IgD-negative memory B cell (primary cell): ENCODE measurements around the gene ADRB1. TPM values are rescaled to one million over a fixed set of nuclear protein-coding genes. Genes with fewer than 3 reads are reported as not detected.

Source experiments
- H3K27ac Mint-ChIP-seq, 3 donors: one replicate each; pipeline ENCODE4 v1.8.0; 2020 to 2022; ENCODE audit warnings: mild to moderate bottlenecking in 3 of 3, mixed read lengths in 3 of 3, moderate library complexity in 1 of 3
- H3K27me3 Mint-ChIP-seq: one replicate; pipeline ENCODE4 v1.8.0; 2021; ENCODE audit warnings: mixed read lengths
- H3K36me3 Mint-ChIP-seq: one replicate; pipeline ENCODE4 v1.8.0; 2020; ENCODE audit warnings: mild to moderate bottlenecking, mixed read lengths
- H3K4me1 Mint-ChIP-seq, 3 donors: one replicate each; pipeline ENCODE4 v1.8.0; 2020 to 2022; ENCODE audit warnings: mixed read lengths in 3 of 3, mild to moderate bottlenecking in 1 of 3
- H3K4me3 Mint-ChIP-seq, 4 donors: one replicate each; pipeline ENCODE4 v1.8.0; 2020 to 2022; ENCODE audit warnings: mild to moderate bottlenecking in 4 of 4, mixed read lengths in 4 of 4, moderate library complexity in 3 of 4
- H3K9me3 Mint-ChIP-seq, 3 donors: one replicate each; pipeline ENCODE4 v1.8.0; 2020 to 2021; ENCODE audit warnings: mixed read lengths in 3 of 3, mild to moderate bottlenecking in 1 of 3
- polyA plus RNA-seq: library from polyadenylated mRNA; unstranded; fragments of 300-500 nt; fragmentation: Illumina TruSeq; gene quantifications from one replicate; pipeline ENCODE4 v1.2.3, GENCODE V29; 2021

The ADRB1 gene
- not detected for polyA plus RNA-seq

DNA sequence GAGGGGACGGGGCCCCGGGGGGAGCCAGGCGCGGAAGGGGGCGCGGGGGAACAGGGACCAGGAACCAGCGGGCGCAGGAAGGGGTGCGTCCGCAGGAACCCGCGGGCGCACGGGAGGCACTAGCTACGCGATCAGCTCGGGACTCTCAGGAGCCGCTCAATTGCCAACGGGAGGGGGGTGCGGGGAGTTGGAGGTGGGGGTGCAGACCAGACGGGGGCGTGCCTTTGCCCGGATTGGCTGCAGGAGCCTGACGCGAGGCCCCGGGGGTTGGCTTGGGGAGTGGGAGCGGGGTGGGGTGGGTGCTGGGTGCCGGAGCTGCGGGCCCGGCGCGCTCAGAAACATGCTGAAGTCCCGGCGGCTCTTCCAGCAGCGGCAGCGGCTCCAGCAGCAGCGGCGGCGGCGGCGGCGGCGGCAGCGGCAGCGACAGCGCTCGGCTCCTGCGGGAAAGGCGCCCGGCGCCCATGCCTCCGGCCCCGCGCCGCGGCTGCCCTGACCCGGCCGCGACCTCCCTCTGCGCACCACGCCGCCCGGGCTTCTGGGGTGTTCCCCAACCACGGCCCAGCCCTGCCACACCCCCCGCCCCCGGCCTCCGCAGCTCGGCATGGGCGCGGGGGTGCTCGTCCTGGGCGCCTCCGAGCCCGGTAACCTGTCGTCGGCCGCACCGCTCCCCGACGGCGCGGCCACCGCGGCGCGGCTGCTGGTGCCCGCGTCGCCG is at the start of gene ADRB1:
Gene ADRB1, plus strand, starts transcription at position 335 of the 715 bp plus-strand sequence. Its CDS starts 267 bp downstream, at position 602.
- Mint-ChIP-seq H3K4me1 (peaks cover 5 to 13% (median 10%) of the 10 kb centered on the region in 3 donors), H3K27ac (peak within 1 kb of the TSS in 2 of 3 donors; percentile 34 to 63), H3K4me3 (peak within 1 kb of the TSS; percentile 48 to 91 (median 86)), H3K9me3 (peaks cover 0 to 4% (median 0%) of the 10 kb centered on the region in 3 donors), H3K36me3 (no peaks in the 10 kb centered on the region), H3K27me3 (peaks cover 32% of the 10 kb centered on the region)

GRCh38 chr10:113995201-113995600 is 48.5 kb upstream of the ADRB1 start:
- Mint-ChIP-seq H3K4me1 (peaks cover 14 to 20% (median 16%) of the 10 kb centered on the region in 3 donors), H3K27me3 (peaks cover 12% of the 10 kb centered on the region), H3K4me3 (no peak overlapping the region), H3K27ac (no peak overlapping the region), H3K36me3 (no peaks in the 10 kb centered on the region), H3K9me3 (peaks cover 0 to 2% (median 0%) of the 10 kb centered on the region in 3 donors)

- peaks cover 16 to 22% (median 18%) of the 10 kb centered on the region in 3 donors for H3K4me1 Mint-ChIP-seq
- H3K9me3 Mint-ChIP-seq: peaks cover 0 to 2% (median 0%) of the 10 kb centered on the region in 3 donors
- peaks cover 6% of the 10 kb centered on the region for H3K27me3 Mint-ChIP-seq
- no peaks in the 10 kb centered on the region for H3K36me3 Mint-ChIP-seq
- no peak overlapping the region for H3K27ac Mint-ChIP-seq
- no peak overlapping the region for H3K4me3 Mint-ChIP-seq
Measured at GRCh38 chr10:113997428-113997827, 46.2 kb upstream of the ADRB1 start.

- Mint-ChIP-seq H3K9me3 (peaks cover 0 to 2% (median 0%) of the 10 kb centered on the region in 3 donors), H3K4me1 (peaks cover 9 to 15% (median 12%) of the 10 kb centered on the region in 3 donors), H3K4me3 (peak overlapping the region in 2 of 4 donors; percentile 54 to 76), H3K27ac (peak overlapping the region in 1 of 3 donors; percentile 1), H3K36me3 (no peaks in the 10 kb centered on the region), H3K27me3 (peaks cover 7% of the 10 kb centered on the region)
Measured at GRCh38 chr10:113999531-113999930, 44.1 kb upstream of the ADRB1 start.

GRCh38 chr10:114000457-114001010 is 43.1 kb upstream of the ADRB1 start:
- Mint-ChIP-seq H3K27ac (no peak overlapping the region), H3K36me3 (no peaks in the 10 kb centered on the region), H3K4me3 (no peak overlapping the region), H3K4me1 (peaks cover 9 to 15% (median 12%) of the 10 kb centered on the region in 3 donors), H3K27me3 (peaks cover 11% of the 10 kb centered on the region), H3K9me3 (peaks cover 0 to 2% (median 2%) of the 10 kb centered on the region in 3 donors)

- peaks cover 0 to 2% (median 2%) of the 10 kb centered on the region in 3 donors for H3K9me3 Mint-ChIP-seq
Measured at GRCh38 chr10:114002422-114002821, 41.2 kb upstream of the ADRB1 start.

DNA sequence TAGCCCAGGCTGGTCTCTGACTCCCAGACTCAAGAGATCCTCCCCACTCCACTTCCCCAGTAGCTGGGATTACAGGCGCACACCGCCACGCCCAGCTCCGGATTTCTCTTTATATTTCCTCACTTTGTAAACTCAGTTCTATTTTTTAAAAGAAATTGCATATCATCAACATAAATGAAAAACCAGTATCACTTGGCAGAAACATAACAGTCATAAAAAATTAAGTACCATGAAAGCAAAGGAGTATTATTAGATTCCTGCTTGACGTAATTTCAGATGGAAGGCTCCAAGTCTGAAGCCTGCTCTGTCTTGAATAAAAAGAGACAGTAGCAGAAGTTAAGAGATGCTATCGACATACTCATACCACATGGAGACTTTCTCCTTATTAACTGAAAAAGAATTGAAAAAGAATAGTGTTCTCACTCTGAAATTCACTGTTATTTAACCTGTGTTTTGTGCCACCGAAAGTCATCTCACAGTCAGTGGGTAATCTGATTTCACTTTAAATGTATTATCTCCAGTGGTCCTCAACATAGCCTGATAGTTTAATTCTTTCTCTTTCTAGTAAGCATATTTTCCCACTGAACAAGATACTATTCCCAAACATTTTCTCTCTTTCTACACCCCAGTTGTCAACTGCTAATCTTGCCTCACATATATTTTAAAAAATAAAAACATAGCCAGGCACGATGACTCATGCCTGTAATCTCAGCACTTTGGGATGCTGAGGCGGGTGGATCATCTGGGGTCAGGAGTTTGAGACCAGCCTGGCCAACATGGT is 40.3 kb upstream of the ADRB1 start:
- H3K9me3 Mint-ChIP-seq: peaks cover 0 to 2% (median 2%) of the 10 kb centered on the region in 3 donors
- H3K4me3 Mint-ChIP-seq: no peak overlapping the region
- H3K36me3 Mint-ChIP-seq: no peaks in the 10 kb centered on the region
- no peak overlapping the region for H3K27ac Mint-ChIP-seq
- H3K27me3 Mint-ChIP-seq: peaks cover 6% of the 10 kb centered on the region
- peaks cover 9 to 12% (median 12%) of the 10 kb centered on the region in 3 donors for H3K4me1 Mint-ChIP-seq

More at GRCh38 chr10:114002422-114002821, 41.2 kb upstream of the ADRB1 start:
- peaks cover 9 to 12% (median 12%) of the 10 kb centered on the region in 3 donors for H3K4me1 Mint-ChIP-seq
- no peak overlapping the region for H3K27ac Mint-ChIP-seq
- no peaks in the 10 kb centered on the region for H3K36me3 Mint-ChIP-seq
- peaks cover 6% of the 10 kb centered on the region for H3K27me3 Mint-ChIP-seq
- H3K4me3 Mint-ChIP-seq: no peak overlapping the region

DNA sequence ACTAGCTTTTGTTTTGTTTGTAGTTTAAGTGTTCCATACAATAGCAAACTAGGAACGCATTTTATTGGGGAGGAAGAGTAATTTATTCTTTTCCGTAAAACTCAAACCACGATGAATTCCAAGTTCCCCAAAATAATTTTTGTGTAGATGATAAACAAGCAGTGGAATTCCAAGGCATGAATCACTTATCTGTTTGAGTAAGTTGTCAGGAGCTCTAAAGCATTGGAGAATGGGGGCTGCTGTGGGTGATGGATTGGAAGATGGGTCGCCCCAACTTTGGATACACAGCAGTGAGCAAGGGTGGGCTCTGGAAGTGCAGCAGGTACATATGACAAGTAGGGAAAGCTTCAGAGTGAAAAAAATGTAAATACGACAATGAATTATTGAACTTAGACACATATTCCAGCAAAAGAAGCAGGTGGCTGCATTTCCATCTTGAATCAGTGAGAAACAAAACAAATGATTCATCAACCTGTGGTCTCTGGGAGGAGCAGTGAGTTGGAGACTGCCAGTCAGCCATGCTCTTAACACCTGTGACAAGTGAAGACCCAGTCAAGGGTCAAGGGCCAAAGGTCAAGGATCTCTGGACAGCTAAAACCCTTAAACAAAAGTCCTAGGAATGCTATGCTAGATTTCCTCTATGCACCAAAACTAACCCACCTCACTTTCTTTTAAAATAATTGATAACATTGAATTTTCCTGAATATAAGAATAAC is 34.2 kb upstream of the ADRB1 start:
- Mint-ChIP-seq H3K27me3 (peaks cover 4% of the 10 kb centered on the region), H3K27ac (no peak overlapping the region), H3K4me1 (no peaks in the 10 kb centered on the region), H3K9me3 (peaks cover 0 to 3% (median 2%) of the 10 kb centered on the region in 3 donors), H3K36me3 (no peaks in the 10 kb centered on the region), H3K4me3 (no peak overlapping the region)

GRCh38 chr10:114010316-114010715 is 33.4 kb upstream of the ADRB1 start:
- peaks cover 2% of the 10 kb centered on the region for H3K27me3 Mint-ChIP-seq
- no peak overlapping the region for H3K4me3 Mint-ChIP-seq
- H3K4me1 Mint-ChIP-seq: no peaks in the 10 kb centered on the region
- H3K27ac Mint-ChIP-seq: no peak overlapping the region
- H3K36me3 Mint-ChIP-seq: no peaks in the 10 kb centered on the region
- H3K9me3 Mint-ChIP-seq: peaks cover 0 to 3% (median 0%) of the 10 kb centered on the region in 3 donors

- Mint-ChIP-seq H3K27ac (no peak overlapping the region), H3K4me1 (peaks cover 0 to under 1% (median under 1%) of the 10 kb centered on the region in 3 donors), H3K4me3 (no peak overlapping the region), H3K27me3 (peaks cover 2% of the 10 kb centered on the region), H3K9me3 (peaks cover 0 to 5% (median 3%) of the 10 kb centered on the region in 3 donors), H3K36me3 (peaks cover 8% of the 10 kb centered on the region)
Measured at GRCh38 chr10:114012650-114013049, 31.0 kb upstream of the ADRB1 start.

GRCh38 chr10:114015708-114016107 is 28.0 kb upstream of the ADRB1 start:
- Mint-ChIP-seq H3K27me3 (peaks cover 3% of the 10 kb centered on the region), H3K4me1 (peaks cover 0 to 4% (median 1%) of the 10 kb centered on the region in 3 donors), H3K9me3 (peaks cover 0 to 5% (median 3%) of the 10 kb centered on the region in 3 donors), H3K36me3 (peaks cover 8% of the 10 kb centered on the region), H3K27ac (no peak overlapping the region), H3K4me3 (no peak overlapping the region)

GRCh38 chr10:114017271-114017670 is 26.4 kb upstream of the ADRB1 start:
- Mint-ChIP-seq H3K4me1 (peaks cover 0 to 4% (median 1%) of the 10 kb centered on the region in 3 donors), H3K9me3 (peaks cover 0 to 5% (median 3%) of the 10 kb centered on the region in 3 donors), H3K27ac (no peak overlapping the region), H3K27me3 (peaks cover 3% of the 10 kb centered on the region), H3K36me3 (peaks cover 8% of the 10 kb centered on the region), H3K4me3 (no peak overlapping the region)

DNA sequence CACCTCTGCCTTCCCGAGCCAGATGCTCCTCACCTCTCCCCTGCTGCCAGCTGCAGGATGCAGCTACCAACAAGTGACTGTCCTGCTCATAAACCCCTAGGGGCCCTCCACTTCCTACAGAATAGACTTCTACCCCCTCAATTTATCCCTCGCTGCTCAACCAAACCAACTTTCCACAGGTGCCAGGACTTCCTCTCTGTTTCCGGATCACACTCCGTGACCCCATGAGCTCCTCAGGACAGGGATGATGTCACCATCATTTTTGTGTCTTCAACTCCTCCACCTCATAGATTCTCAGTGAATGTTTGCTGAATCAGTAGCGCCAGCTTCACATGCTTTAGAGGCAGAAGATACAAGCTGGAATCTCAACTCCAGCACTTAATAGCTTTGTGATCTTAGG is 25.8 kb upstream of the ADRB1 start:
- Mint-ChIP-seq H3K36me3 (peaks cover 8% of the 10 kb centered on the region), H3K27me3 (peaks cover 3% of the 10 kb centered on the region), H3K27ac (no peak overlapping the region), H3K4me3 (peak overlapping the region in 1 of 4 donors; percentile 55), H3K9me3 (peaks cover 0 to 5% (median 3%) of the 10 kb centered on the region in 3 donors), H3K4me1 (peaks cover 0 to 4% (median 1%) of the 10 kb centered on the region in 3 donors)

- H3K27ac Mint-ChIP-seq: peak overlapping the region in 1 of 3 donors; percentile 67
- peaks cover 3% of the 10 kb centered on the region for H3K27me3 Mint-ChIP-seq
- peaks cover 8% of the 10 kb centered on the region for H3K36me3 Mint-ChIP-seq
Measured at GRCh38 chr10:114019226-114019625, 24.4 kb upstream of the ADRB1 start.

More at GRCh38 chr10:114019226-114019625, 24.4 kb upstream of the ADRB1 start:
- Mint-ChIP-seq H3K9me3 (peaks cover 0 to 3% (median 3%) of the 10 kb centered on the region in 3 donors), H3K4me1 (peaks cover 0 to 7% (median 6%) of the 10 kb centered on the region in 3 donors), H3K4me3 (no peak overlapping the region)
